Dermis microvascular lymphatic vessel endothelial cell (primary cell): Measurements from ENCODE around the gene KLRC3. TPM values are rescaled to one million over a fixed set of nuclear protein-coding genes. Genes with fewer than 3 reads are reported as not detected.
A peak's percentile ranks its signal among the peaks of the same experiment; 100 is the strongest.
"Not testable (repeated sequence)": the region's sequence is repeated elsewhere in the genome, so short reads cannot be mapped to it uniquely, and the experiment has no call there.

Experiments used
- DNase-seq, 2 donors: peaks; one replicate each; pipeline versions ENCODE4 v3.0.0 to v3.0.0-alpha.2; 2010; ENCODE audit warnings: low read depth in 2 of 2
- total RNA-seq: library from RNA; depleted of rRNA; stranded (reverse); fragments of >200 nt; gene quantifications from 2 replicates; pipeline ENCODE4 v1.2.1, GENCODE V29; 2014

KLRC3 gene
- total RNA-seq, result not detected in 2 replicates

DNA sequence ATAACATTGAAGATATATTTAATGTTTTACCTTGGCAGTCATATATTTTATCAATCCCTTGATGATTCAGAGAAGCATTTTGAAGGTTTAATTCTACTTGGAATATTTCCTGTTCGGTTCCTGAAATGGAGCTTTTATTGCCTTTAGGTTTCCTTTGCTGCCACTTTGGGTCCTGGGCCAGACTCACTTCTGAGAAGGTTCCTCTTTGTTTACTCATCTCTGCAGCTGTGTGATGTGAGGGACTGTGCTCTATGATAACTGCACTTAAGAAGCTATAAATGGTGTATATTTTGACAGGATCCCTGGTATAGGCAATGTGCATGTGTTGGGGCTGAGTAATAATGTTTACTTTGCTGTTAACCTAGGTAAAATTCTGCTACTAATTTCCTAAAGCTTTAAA, at the start of gene KLRC3:
TSS of gene KLRC3 (minus strand) at position 262 of the 400 bp plus-strand sequence. CDS start at position 217, 45 bp downstream.
- DNase-seq, result peak in 1 of 2 donors; percentile 11

DNA sequence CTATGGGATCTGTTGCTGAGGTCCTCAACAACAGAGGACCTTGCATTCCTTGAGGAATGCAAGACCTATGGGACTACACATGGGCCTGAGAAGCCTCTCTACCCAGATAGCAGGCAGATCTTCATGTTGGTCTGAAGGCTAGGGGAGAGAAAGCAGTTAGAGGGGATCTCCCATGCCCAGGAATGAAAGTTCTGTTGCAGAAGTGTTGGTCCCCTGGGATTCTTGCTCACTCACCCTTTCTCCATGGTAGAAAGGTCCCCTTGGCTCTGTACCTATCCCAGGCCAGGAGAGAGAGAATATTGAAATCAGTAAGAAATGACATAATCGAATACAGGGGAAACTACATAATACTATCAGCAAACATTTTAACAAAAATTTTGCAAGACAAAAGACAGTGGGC, 49.3 kb upstream of the KLRC3 start:
- no peak for DNase-seq

DNA sequence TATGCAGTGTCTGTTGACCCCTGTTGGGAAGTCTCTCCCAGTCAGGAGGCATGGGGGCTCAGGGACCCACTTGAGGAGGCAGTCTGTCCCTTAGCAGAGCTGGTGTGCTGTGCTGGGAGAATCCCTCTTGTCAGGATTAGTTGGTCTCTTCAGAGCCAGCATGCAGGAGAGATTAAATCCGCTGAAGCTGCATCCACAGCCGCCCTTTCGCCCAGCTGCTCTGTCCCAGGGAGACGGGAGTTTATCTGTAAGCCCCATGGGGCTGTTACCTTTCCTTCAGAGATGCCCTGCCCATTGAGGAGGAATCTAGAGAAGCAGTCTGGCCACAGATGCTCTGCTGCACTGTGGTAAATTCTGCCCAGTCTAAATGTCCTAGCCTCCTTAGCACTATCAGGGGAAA, 45.9 kb upstream of the KLRC3 start:
- no peak for DNase-seq

DNA sequence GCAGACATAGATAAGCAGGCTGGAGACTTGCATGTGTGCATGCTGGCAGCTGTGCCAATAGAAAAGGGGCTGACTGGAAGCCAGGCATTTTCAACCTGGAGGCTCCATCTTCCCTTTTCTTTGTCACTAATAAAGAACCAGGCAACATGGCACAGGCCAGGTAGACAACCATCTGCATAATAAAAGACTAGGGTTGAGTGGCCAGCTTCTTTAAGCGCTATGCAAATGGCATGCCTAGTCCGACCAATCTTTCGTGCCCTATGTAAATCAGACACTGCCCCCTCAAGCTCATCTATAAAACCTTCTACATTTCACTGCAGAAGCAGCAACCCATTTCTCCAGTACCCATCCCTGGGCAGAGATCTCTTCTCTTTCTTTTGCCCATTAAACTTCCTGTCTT, 37.4 kb upstream of the KLRC3 start:
- DNase-seq, result no peak

DNA sequence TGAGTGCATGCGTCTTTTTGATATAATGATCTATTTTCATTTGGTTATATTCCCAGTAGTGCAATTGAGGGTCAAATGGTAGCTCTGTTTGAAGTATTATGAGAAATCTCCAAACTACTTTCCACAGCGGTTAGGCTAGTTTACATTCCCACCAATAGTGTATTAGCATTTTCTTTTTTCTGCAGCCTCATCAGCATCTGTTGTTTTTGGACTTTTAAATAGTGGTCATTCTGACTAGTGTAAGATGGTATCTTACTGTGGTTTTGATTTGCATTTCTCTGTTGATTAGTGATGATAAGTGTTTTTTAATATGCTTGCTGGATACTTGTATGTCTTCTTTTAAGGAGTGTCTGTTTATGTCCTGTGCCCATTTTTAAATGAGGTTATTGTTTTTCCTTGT, 36.5 kb upstream of the KLRC3 start:
- no peak for DNase-seq

DNA sequence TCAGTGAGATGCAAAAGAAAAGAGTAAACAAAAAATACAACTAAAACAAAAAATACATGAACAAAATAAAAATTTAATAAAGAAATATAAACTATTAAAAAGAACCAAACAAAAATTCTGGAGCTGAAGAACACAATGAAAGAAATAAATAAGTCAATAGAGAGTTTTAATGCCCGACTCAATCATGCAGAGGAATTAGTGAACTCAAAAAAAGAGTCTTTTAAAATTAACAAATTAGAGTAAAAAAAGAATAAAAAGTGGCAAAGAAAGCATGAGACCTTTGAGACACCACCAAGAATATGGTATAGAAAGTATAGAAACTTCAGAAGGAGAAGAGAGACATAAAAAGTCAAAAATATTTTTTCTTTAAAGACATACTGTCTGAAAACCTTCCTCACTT, 35.4 kb upstream of the KLRC3 start:
- no peak for DNase-seq

DNA sequence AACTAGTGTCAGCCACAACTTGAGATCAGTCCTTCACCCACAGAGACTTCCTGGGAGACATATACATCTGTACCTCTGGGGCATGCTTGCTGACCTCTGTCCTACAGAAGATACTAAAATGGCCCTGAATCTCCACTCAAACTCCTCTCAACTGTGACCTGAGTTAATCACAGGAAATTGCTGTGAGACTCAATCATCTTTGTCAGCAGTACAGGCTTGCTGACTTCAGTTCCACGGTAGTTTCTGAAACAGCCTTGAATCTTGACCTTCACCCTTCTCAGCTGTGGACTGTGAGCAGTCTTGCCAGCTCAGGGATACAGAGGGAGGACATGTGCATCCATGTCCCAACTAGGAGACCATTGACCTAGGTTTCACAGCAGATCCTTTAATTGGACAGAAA, 34.1 kb upstream of the KLRC3 start:
- no peak for DNase-seq

DNA sequence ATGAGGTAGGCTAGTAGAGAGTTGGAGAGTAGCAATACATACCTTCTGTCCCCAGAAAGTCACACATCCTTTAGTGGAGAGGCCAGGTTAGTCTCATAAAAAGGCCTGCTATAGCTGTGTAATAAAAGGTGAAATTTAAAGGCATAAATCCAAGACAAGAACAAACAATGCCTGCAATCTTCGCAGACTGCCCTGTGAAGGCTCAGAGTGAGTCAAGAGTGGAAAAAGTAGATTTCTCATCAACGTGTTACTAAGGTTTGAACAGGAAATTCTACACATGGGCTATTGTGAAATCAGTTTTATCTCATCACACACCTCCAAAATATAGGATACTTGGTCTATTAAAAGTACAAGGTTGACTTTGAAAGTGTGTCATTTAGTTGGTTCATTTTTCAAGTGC, 32.8 kb upstream of the KLRC3 start, which contains the start of gene KLRC1:
TSS of gene KLRC1 (minus strand) at position 222 of the 400 bp plus-strand sequence. CDS start 2,221 bp downstream, outside the sequence.
- no peak for DNase-seq

DNA sequence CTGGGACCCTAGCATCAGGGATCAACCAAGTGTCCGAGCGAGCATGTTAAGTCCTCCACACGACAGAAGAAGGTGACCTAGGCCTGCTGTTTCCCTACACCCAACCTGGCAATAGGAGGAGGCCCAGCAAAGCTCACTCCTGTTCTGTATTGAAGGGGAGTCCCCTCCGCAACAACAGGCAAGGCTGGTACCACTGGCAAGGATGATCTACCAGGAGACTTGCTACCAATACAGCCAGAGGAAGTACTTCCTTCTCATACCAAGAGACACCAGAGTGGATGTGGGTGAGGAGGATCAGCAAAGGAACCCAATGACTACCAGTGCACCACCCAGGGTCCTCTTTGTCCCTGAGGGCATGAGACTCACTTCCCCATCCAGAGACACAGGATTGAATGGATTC, 27.8 kb upstream of the KLRC3 start:
- no peak for DNase-seq

DNA sequence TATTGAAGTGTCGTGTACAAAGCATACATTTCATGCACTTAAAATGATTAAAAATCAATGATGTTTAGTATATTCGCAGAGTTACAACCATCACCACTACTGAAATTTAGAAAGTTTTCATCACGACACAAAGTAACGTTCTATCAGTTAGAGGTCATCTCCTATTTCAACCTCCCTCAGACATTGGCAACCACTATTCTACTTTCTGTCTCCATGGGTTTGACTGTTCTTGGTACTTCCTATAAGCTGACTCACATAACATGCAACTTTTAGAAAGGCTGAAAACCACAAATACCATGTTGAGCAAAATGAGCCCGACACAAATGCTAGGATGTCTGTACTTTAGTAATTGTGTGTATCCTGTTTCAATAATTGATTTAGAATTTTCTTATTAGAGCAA, 25.7 kb upstream of the KLRC3 start:
- not testable (repeated sequence) for DNase-seq

DNA sequence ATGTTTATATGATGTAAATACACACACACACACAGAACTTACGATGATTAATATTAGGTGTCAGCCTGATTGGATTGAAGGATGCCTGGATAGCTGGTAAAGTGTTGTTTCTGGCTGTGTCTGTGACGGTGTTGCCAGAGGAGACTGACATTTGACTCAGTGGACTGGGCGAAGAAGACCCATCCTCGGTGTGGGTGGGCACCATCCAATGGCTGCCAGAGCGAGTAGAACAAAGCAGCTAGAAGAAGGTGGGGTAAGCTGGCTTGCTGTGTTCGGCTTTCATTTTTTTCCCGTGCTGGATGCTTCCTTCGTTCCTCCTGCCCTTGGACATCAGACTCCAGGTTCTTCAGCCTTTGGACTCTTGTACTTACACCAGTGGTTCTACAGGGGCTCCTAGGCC, 20.7 kb upstream of the KLRC3 start:
- DNase-seq, result not testable (repeated sequence)

DNA sequence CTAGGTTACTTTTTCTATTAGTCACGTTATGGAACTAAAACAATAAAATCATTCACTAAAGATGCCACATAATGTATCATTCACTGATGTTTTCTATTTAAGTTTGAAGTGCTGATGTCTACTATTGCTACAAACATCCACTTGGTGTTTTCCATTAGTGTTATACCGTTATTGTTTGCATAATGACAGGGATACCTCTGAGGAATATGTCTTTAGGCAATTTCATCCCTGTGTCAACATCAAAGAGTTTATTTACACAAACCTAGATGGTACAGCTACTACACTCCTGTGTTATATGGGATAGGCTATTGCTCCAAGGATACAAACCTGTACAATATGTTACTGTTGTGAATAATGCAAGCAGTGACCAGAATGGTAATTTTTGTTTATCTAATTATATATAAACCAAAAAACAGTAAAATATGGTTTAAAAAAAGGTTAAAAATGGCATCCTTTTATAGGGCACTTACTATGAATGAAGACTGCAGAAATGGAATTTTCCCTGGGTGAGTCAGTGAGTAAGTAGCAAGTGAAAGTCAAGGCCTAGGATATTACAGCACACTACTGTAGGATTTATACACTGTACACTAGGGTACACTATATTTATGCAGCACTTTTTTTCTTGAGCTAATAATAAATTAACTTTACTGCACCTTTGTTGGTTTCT, 19.3 kb upstream of the KLRC3 start:
- not testable (repeated sequence) for DNase-seq

DNA sequence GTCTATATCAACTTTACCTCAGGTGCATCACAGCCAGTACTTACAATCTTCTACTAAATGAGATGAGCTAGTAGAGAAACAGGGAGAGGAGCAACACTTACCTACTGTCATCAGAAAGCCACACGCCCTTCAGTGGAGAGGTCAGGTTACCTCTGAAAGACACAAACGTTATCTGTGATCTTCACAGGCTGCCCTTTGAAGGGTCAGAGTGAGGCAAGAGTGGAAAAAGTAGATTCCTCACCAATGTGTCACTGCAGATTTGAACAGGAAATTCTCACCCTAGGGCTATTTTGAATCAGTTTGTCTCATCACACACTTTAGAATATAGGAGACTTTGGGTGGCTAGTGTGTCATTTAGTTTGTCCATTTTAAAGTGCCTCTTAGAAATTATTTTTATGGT, 17.2 kb upstream of the KLRC3 start:
- DNase-seq, result not testable (repeated sequence)

DNA sequence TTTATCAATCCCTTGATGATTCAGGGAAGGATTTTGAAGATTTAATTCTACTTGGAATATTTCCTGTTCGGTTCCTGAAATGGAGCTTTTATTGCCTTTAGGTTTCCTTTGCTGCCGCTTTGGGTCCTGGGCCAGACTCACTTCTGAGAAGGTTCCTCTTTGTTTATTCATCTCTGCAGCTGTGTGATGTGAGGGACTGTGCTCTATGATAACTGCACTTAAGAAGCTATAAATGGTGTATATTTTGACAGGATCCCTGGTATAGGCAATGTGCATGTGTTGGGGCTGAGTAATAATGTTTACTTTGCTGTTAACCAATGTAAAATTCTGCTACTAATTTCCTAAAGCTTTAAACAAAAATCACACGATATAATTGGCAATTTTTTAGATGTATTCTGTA, 15.4 kb upstream of the KLRC3 start, which contains the start of gene KLRC2:
TSS of gene KLRC2 (minus strand) at position 195 of the 400 bp plus-strand sequence. CDS start at position 171, 24 bp downstream.
- peak in 1 of 2 donors; percentile 70 for DNase-seq

DNA sequence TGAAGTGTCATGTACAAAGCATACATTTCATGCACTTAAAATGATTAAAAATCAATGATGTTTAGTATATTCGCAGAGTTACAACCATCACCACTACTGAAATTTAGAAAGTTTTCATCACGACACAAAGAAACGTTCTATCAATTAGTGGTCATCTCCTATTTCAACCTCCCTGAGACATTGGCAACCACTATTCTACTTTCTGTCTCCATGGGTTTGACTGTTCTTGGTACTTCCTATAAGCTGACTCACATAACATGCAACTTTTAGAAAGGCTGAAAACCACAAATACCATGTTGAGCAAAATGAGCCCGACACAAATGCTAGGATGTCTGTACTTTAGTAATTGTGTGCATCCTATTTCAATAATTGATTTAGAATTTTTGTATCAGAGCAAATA, 10.2 kb upstream of the KLRC3 start:
- DNase-seq, result not testable (repeated sequence)

DNA sequence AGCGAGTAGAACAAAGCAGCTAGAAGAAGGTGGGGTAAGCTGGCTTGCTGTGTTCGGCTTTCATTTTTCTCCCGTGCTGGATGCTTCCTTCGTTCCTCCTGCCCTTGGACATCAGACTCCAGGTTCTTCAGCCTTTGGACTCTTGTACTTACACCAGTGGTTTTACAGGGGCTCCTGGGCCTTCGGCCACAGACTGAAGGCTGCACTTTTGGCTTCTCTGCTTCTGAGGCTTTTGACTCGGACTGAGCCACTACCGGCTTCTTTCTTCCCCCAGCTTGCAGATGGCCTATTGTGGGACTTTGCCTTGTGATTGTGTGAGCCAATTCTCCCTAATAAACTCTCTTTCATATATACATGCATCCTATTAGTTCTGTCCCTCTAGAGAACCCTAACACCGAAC, 5.5 kb upstream of the KLRC3 start:
- DNase-seq, result not testable (repeated sequence)

DNA sequence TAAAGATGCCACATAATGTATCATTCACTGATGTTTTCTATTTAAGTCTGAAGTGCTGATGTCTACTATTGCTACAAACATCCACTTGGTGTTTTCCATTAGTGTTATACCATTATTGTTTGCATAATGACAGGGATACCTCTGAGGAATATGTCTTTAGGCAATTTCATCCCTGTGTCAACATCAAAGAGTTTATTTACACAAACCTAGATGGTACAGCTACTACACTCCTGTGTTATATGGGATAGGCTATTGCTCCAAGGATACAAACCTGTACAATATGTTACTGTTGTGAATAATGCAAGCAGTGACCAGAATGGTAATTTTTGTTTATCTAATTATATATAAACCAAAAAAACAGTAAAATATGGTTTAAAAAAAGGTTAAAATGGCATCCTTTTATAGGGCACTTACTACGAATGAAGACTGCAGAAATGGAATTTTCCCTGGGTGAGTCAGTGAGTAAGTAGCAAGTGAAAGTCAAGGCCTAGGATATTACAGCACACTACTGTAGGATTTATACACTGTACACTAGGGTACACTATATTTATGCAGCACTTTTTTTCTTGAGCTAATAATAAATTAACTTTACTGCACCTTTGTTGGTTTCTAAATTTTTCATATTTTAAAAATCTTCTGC, 4.0 kb upstream of the KLRC3 start:
- not testable (repeated sequence) for DNase-seq

DNA sequence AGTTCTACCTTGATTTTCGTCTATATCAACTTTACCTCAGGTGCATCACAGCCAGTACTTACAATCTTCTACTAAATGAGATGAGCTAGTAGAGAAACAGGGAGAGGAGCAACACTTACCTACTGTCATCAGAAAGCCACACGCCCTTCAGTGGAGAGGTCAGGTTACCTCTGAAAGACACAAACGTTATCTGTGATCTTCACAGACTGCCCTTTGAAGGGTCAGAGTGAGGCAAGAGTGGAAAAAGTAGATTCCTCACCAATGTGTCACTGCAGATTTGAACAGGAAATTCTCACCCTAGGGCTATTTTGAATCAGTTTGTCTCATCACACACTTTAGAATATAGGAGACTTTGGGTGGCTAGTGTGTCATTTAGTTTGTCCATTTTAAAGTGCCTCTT, 1.8 kb upstream of the KLRC3 start:
- DNase-seq, result not testable (repeated sequence)

DNA sequence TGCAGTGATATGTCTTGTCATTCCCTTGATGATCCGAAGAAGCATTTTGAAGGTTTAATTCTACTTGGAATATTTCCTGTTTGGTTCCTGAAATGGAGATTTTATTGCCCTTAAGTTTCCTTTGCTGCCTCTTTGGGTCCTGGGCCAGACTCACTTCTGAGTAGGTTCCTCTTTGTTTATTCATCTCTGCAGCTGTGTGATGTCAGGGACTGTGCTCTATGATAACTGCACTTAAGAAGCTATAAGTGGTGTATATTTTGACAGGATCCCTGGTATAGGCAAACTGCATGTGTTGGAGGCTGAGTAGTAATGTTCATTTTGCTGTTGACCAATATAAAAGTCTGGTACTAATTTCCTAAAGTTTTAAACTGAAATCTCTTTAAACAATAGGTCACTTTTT, 11.0 kb downstream of the KLRC3 start, which contains the start of gene KLRC4:
TSS of gene KLRC4 (minus strand) at position 366 of the 400 bp plus-strand sequence. CDS start at position 184, 182 bp downstream.
- DNase-seq, result peak in 1 of 2 donors; percentile 44

DNA sequence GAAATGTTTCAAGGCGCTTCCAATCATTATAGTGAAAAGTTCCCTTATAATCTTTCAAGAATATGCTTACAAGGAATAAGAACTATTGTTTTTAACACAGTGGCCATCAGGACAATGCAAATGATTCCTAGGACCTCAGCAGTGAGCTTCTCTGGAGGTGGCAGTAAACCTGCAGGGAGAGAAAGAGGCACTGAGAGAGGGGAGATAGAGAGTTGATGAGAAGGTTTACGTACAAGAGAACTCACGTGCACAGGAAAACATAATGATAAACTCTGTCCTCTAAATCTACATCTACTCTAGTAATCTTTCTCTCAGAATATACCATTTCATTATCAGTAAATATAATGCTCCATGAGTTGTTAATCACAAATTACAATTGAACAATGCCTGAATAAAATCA, 11.6 kb downstream of the KLRC3 start:
- no peak for DNase-seq

DNA sequence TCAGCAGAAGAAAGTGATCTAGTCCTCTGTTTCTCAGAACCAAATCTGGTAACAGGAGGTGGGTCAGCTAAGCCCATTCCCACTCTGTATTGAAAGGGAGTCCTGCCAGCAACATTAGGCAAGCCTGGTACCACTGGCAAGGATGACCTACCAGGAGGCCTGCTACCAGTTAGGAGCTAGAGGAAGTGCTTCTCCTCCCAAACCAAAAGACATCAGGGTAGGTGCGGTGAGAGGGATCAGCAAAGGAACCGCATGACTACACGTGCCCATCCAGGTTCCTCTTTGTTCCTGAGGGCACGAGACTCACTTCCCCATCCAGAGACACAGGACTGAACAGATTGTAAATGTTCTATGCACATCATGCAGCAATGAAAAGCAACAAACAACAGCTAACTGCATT, 13.7 kb downstream of the KLRC3 start:
- DNase-seq, result no peak

DNA sequence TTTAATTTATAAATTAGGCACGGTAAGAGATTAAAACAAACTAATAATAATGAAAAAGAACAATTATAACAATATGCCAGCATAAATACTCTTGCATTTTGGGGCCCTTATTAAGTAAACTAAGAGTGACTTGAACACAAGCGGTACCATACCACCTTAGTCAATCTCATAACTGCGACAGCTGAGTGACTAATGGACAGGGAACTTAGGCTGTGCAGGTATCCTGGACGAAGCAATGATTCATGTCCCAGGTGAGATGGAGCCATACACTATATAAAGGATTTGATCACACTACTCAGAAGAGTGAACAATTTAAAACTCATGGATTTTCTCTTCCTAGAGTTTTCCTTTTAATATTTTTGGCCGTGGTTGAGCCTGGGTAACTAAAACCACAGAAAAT, 15.1 kb downstream of the KLRC3 start:
- DNase-seq, result no peak

DNA sequence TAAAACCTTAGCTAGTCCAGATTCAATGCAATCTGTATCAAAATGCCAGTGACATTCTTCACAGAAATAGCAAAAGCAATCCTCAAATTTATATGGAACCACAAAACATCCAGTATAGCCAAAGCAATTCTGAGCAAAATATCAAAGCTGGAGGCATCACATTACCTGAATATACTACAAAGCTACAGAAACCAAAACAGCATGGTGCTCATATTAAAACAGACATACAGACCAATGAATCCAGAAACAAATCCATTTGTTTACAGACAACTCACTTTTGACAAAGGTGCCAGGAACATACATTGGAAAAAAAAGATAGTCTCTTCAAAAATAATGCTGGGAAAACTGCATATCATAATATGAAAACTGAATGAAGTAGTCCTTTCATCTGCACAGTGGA, 15.6 kb downstream of the KLRC3 start:
- DNase-seq, result no peak
